ENCODE results near the gene PDZD2. TPM values are rescaled to one million over a fixed set of nuclear protein-coding genes. Genes with fewer than 3 reads are reported as not detected.

The PDZD2 gene
- polyA plus RNA-seq, 4 donors: 1.4 to 3.9 (median 3.7) TPM; not detected in 1

- Histone ChIP-seq H3K27ac (ENCODE audit: low read depth in 1 of 3, low read length in 2 of 3) (no peak overlapping the region), H3K36me3 (ENCODE audit: control insufficient read depth in 3 of 3, insufficient read depth in 2 of 3, low read depth in 1 of 3, low read length in 3 of 3) (no peaks in the 10 kb centered on the region), H3K27me3 (ENCODE audit: control insufficient read depth in 3 of 3, insufficient read depth in 3 of 3, low read length in 3 of 3) (no peaks in the 10 kb centered on the region), H3K4me3 (ENCODE audit: low read depth in 1 of 3, low read length in 3 of 3) (no peak overlapping the region), H3K9me3 (ENCODE audit: control insufficient read depth in 2 of 2, insufficient read depth in 1 of 2, low read depth in 1 of 2, low read length in 1 of 2) (no peaks in the 10 kb centered on the region), H3K4me1 (ENCODE audit: control insufficient read depth in 3 of 3, insufficient read depth in 2 of 3, low read depth in 1 of 3, low read length in 2 of 3) (no peaks in the 10 kb centered on the region)
- DNase-seq: no peak
- no peak for FAIRE-seq
- WGBS, 3 donors: 66 to 83% (median 82%) methylated on average over 7 of the region's 7 CpGs
Observed at GRCh38 chr5:31981361-31981945, 342.5 kb downstream of the PDZD2 start.

DNA sequence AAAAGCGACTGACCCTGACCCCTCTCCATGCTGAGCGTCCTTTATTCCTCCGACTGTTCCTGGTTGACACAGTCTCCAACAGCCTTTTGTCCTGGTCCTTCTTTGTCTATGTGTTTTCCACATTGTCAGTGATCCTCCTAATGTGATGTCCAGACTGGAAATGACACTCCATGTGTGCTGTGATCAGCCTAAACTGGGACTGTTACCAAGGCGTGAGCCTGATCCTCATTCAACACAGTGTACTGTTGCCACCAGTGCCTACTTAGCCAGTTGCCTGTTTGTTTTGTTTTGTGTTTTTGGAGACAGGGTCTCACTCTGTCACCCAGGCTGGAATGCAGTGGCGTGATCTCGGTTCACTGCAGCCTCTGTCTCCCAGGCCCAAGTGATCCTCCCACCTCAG, 343.1 kb downstream of the PDZD2 start:
- no peaks in the 10 kb centered on the region for H3K27me3 ChIP-seq (ENCODE audit: control insufficient read depth in 3 of 3, insufficient read depth in 3 of 3, low read length in 3 of 3)
- FAIRE-seq (no peak), DNase-seq (no peak)
- no peak overlapping the region for H3K4me3 ChIP-seq (ENCODE audit: low read depth in 1 of 3, low read length in 3 of 3)
- H3K4me1 ChIP-seq (ENCODE audit: control insufficient read depth in 3 of 3, insufficient read depth in 2 of 3, low read depth in 1 of 3, low read length in 2 of 3): no peaks in the 10 kb centered on the region
- no peaks in the 10 kb centered on the region for H3K9me3 ChIP-seq (ENCODE audit: control insufficient read depth in 2 of 2, insufficient read depth in 1 of 2, low read depth in 1 of 2, low read length in 1 of 2)
- WGBS, 3 donors: 92 to 93% (median 92%) methylated on average over 6 of the region's 6 CpGs
- no peak overlapping the region for H3K27ac ChIP-seq (ENCODE audit: low read depth in 1 of 3, low read length in 2 of 3)
- no peaks in the 10 kb centered on the region for H3K36me3 ChIP-seq (ENCODE audit: control insufficient read depth in 3 of 3, insufficient read depth in 2 of 3, low read depth in 1 of 3, low read length in 3 of 3)

DNA sequence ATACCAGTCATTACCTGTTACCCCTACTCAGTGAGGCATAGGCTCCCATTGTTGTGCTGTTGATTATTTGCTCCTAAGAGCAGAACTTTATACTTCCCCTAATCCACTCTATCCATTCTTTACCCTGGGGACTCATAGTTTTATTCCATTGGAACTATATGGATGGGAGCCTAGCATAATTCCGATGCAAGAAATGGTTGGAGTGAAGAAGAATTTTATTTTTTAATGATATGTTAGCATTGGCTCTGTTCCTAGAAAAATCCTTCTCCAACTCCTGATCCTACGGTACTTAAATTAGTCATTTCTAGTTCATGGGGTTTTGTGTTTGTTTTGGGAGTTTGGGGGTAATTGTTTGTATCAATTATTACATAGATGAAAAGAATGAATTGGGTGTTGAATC, 343.7 kb downstream of the PDZD2 start:
- Histone ChIP-seq H3K27ac (ENCODE audit: low read depth in 1 of 3, low read length in 2 of 3) (no peak overlapping the region), H3K36me3 (ENCODE audit: control insufficient read depth in 3 of 3, insufficient read depth in 2 of 3, low read depth in 1 of 3, low read length in 3 of 3) (no peaks in the 10 kb centered on the region), H3K27me3 (ENCODE audit: control insufficient read depth in 3 of 3, insufficient read depth in 3 of 3, low read length in 3 of 3) (no peaks in the 10 kb centered on the region), H3K9me3 (ENCODE audit: control insufficient read depth in 2 of 2, insufficient read depth in 1 of 2, low read depth in 1 of 2, low read length in 1 of 2) (peaks cover 0 to 3% of the 10 kb centered on the region in 2 donors), H3K4me1 (ENCODE audit: control insufficient read depth in 3 of 3, insufficient read depth in 2 of 3, low read depth in 1 of 3, low read length in 2 of 3) (no peaks in the 10 kb centered on the region), H3K4me3 (ENCODE audit: low read depth in 1 of 3, low read length in 3 of 3) (no peak overlapping the region)
- 81 to 88% (median 86%) methylated on average over 2 of the region's 2 CpGs for whole genome bisulfite sequencing, 3 donors
- DNase-seq: no peak
- no peak for FAIRE-seq

DNA sequence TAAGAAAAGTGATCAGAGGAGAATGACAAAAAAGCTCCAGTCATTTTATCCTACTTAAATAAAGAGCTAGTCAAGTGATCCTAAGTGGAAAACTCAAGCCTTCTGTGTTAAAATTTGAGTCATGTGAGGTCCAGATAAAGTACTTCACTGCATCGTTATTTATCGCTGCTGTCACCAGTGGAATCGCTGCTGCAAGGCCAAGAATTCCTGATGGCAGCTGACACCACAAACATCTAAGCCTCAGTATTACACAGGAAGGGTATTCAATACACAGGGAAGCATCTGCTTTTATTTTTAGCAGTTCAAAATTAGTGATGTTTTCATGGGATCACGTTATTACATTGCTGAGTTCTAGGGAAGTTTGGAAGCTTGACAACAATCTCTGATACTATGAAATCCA, 344.9 kb downstream of the PDZD2 start:
- Histone ChIP-seq H3K9me3 (ENCODE audit: control insufficient read depth in 2 of 2, insufficient read depth in 1 of 2, low read depth in 1 of 2, low read length in 1 of 2) (peaks cover 0 to 7% of the 10 kb centered on the region in 2 donors), H3K4me1 (ENCODE audit: control insufficient read depth in 3 of 3, insufficient read depth in 2 of 3, low read depth in 1 of 3, low read length in 2 of 3) (no peaks in the 10 kb centered on the region), H3K36me3 (ENCODE audit: control insufficient read depth in 3 of 3, insufficient read depth in 2 of 3, low read depth in 1 of 3, low read length in 3 of 3) (no peaks in the 10 kb centered on the region), H3K27me3 (ENCODE audit: control insufficient read depth in 3 of 3, insufficient read depth in 3 of 3, low read length in 3 of 3) (no peaks in the 10 kb centered on the region), H3K4me3 (ENCODE audit: low read depth in 1 of 3, low read length in 3 of 3) (no peak overlapping the region), H3K27ac (ENCODE audit: low read depth in 1 of 3, low read length in 2 of 3) (no peak overlapping the region)
- WGBS, 3 donors: 45 to 81% (median 72%) methylated on average over 4 of the region's 4 CpGs
- no peak for FAIRE-seq
- no peak for DNase-seq

DNA sequence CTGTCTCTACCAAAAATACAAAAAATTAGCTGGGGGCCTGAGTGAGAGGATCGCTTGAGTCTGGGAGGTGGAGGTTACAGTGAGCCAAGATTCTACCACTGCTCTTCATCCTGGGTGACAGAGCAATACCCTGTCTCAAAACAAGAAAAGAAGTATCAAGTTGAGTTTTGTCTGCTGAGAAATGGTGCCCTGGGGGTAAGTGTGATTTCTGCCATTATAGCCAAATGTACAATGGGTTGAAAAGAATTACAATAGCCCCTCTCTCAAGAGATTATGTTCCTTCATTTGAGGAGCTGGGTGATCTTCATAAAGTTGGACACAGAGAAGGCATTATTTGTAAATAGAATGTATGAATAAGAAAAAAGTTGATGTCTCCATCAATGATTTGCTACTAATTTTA, 345.8 kb downstream of the PDZD2 start:
- peaks cover 0 to 7% of the 10 kb centered on the region in 2 donors for H3K9me3 ChIP-seq (ENCODE audit: control insufficient read depth in 2 of 2, insufficient read depth in 1 of 2, low read depth in 1 of 2, low read length in 1 of 2)
- no peaks in the 10 kb centered on the region for H3K4me1 ChIP-seq (ENCODE audit: control insufficient read depth in 3 of 3, insufficient read depth in 2 of 3, low read depth in 1 of 3, low read length in 2 of 3)
- H3K27me3 ChIP-seq (ENCODE audit: control insufficient read depth in 3 of 3, insufficient read depth in 3 of 3, low read length in 3 of 3): no peaks in the 10 kb centered on the region
- H3K4me3 ChIP-seq (ENCODE audit: low read depth in 1 of 3, low read length in 3 of 3): no peak overlapping the region
- no peak overlapping the region for H3K27ac ChIP-seq (ENCODE audit: low read depth in 1 of 3, low read length in 2 of 3)
- no peak for FAIRE-seq
- H3K36me3 ChIP-seq (ENCODE audit: control insufficient read depth in 3 of 3, insufficient read depth in 2 of 3, low read depth in 1 of 3, low read length in 3 of 3): no peaks in the 10 kb centered on the region
- 0 to 25% (median 4%) methylated on average over 1 of the region's 1 CpG for WGBS, 3 donors
- DNase-seq: no peak

- H3K27me3 ChIP-seq (ENCODE audit: control insufficient read depth in 3 of 3, insufficient read depth in 3 of 3, low read length in 3 of 3): no peaks in the 10 kb centered on the region
- DNase-seq: no peak
- WGBS, 3 donors: 81 to 86% (median 85%) methylated on average over 5 of the region's 5 CpGs
- FAIRE-seq: no peak
- H3K36me3 ChIP-seq (ENCODE audit: control insufficient read depth in 3 of 3, insufficient read depth in 2 of 3, low read depth in 1 of 3, low read length in 3 of 3): no peaks in the 10 kb centered on the region
- no peaks in the 10 kb centered on the region for H3K4me1 ChIP-seq (ENCODE audit: control insufficient read depth in 3 of 3, insufficient read depth in 2 of 3, low read depth in 1 of 3, low read length in 2 of 3)
- H3K9me3 ChIP-seq (ENCODE audit: control insufficient read depth in 2 of 2, insufficient read depth in 1 of 2, low read depth in 1 of 2, low read length in 1 of 2): peaks cover 0 to 7% of the 10 kb centered on the region in 2 donors
- H3K4me3 ChIP-seq (ENCODE audit: low read depth in 1 of 3, low read length in 3 of 3): no peak overlapping the region
- no peak overlapping the region for H3K27ac ChIP-seq (ENCODE audit: low read depth in 1 of 3, low read length in 2 of 3)
Observed at GRCh38 chr5:31986101-31986500, 347.2 kb downstream of the PDZD2 start.

- no peaks in the 10 kb centered on the region for H3K4me1 ChIP-seq (ENCODE audit: control insufficient read depth in 3 of 3, insufficient read depth in 2 of 3, low read depth in 1 of 3, low read length in 2 of 3)
- no peaks in the 10 kb centered on the region for H3K27me3 ChIP-seq (ENCODE audit: control insufficient read depth in 3 of 3, insufficient read depth in 3 of 3, low read length in 3 of 3)
- FAIRE-seq: no peak
- H3K36me3 ChIP-seq (ENCODE audit: control insufficient read depth in 3 of 3, insufficient read depth in 2 of 3, low read depth in 1 of 3, low read length in 3 of 3): no peaks in the 10 kb centered on the region
- peaks cover 0 to 7% of the 10 kb centered on the region in 2 donors for H3K9me3 ChIP-seq (ENCODE audit: control insufficient read depth in 2 of 2, insufficient read depth in 1 of 2, low read depth in 1 of 2, low read length in 1 of 2)
- 75 to 90% (median 89%) methylated on average over 7 of the region's 7 CpGs for WGBS, 3 donors
- DNase-seq: no peak
- H3K4me3 ChIP-seq (ENCODE audit: low read depth in 1 of 3, low read length in 3 of 3): no peak overlapping the region
- no peak overlapping the region for H3K27ac ChIP-seq (ENCODE audit: low read depth in 1 of 3, low read length in 2 of 3)
Observed at GRCh38 chr5:31987985-31988710, 349.2 kb downstream of the PDZD2 start.

DNA sequence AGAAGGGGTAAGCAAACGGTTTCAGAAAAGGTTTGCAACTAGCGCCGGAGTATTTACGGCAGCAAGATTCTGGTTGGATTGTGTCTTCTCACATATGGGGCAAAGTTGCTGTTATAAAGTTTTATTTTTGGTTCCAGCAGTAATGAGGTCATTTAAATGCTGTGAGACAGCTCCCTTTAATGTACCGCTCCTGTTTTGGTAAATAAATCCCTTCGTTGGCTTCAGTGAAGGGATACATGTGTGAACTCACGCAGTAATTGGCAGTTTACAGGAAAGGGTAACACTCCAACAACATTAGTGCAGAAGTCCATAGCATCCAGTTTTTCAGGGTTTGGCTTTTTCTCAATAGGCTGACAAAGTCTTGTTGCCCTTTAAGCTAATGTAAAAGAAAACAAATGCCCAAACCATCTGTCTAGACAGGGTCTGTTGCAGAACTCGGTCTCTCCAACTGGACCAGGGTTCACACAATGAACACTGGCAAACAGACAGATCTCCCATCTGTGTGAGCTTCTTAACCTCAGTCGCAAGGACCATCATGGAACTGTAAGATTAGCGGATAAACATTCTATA, 351.2 kb downstream of the PDZD2 start:
- FAIRE-seq (no peak), DNase-seq (no peak)
- H3K4me1 ChIP-seq (ENCODE audit: control insufficient read depth in 3 of 3, insufficient read depth in 2 of 3, low read depth in 1 of 3, low read length in 2 of 3): no peaks in the 10 kb centered on the region
- H3K9me3 ChIP-seq (ENCODE audit: control insufficient read depth in 2 of 2, insufficient read depth in 1 of 2, low read depth in 1 of 2, low read length in 1 of 2): peaks cover 0 to 7% of the 10 kb centered on the region in 2 donors
- no peak overlapping the region for H3K27ac ChIP-seq (ENCODE audit: low read depth in 1 of 3, low read length in 2 of 3)
- H3K36me3 ChIP-seq (ENCODE audit: control insufficient read depth in 3 of 3, insufficient read depth in 2 of 3, low read depth in 1 of 3, low read length in 3 of 3): no peaks in the 10 kb centered on the region
- H3K4me3 ChIP-seq (ENCODE audit: low read depth in 1 of 3, low read length in 3 of 3): no peak overlapping the region
- H3K27me3 ChIP-seq (ENCODE audit: control insufficient read depth in 3 of 3, insufficient read depth in 3 of 3, low read length in 3 of 3): no peaks in the 10 kb centered on the region
- 74 to 81% (median 74%) methylated on average over 10 of the region's 10 CpGs for WGBS, 3 donors
